Progenitor cell of endocrine pancreas (in vitro differentiated cells): ENCODE measurements around the gene THRB. TPM values are rescaled to one million over a fixed set of nuclear protein-coding genes. Genes with fewer than 3 reads are reported as not detected.

ENCODE experiments used
- DNase-seq: peaks from one replicate; pipeline ENCODE4 v3.0.0; 2021; ENCODE audit warnings: low spot score; ENCODE audit not compliant: unreplicated experiment
- H3K27ac Mint-ChIP-seq: 2 replicates; pipeline ENCODE4 v1.8.0; 2021; ENCODE audit warnings: mild to moderate bottlenecking, moderate library complexity, mixed read lengths
- H3K27me3 Mint-ChIP-seq: 2 replicates; pipeline ENCODE4 v1.8.0; 2021; ENCODE audit warnings: mixed read lengths
- H3K36me3 Mint-ChIP-seq: 2 replicates; pipeline ENCODE4 v1.8.0; 2022; ENCODE audit warnings: mixed read lengths; ENCODE audit not compliant: insufficient read depth
- H3K4me1 Mint-ChIP-seq: 2 replicates; pipeline ENCODE4 v1.8.0; 2021; ENCODE audit warnings: low read depth, mixed read lengths
- H3K4me3 Mint-ChIP-seq: 2 replicates; pipeline ENCODE4 v1.8.0; 2021; ENCODE audit warnings: low read depth, mild to moderate bottlenecking, moderate library complexity, mixed read lengths
- H3K9me3 Mint-ChIP-seq: 2 replicates; pipeline ENCODE4 v1.8.0; 2021; ENCODE audit warnings: low read depth, mixed read lengths
- total RNA-seq: library from RNA; stranded (reverse); gene quantifications from 2 replicates; pipeline ENCODE4 v1.2.1, GENCODE V29; 2021
- TF ChIP-seq, protein P1 (sequence below): fragments of 200-600 bp; sonication (generic); IDR thresholded peaks from one replicate; pipeline ENCODE4 v1.5.0; 2021; ENCODE audit warnings: antibody characterized with exemption, mild to moderate bottlenecking; ENCODE audit not compliant: unreplicated experiment

The THRB gene
- total RNA-seq, 1 donor from 2014 or later, result 19.7 TPM

DNA sequence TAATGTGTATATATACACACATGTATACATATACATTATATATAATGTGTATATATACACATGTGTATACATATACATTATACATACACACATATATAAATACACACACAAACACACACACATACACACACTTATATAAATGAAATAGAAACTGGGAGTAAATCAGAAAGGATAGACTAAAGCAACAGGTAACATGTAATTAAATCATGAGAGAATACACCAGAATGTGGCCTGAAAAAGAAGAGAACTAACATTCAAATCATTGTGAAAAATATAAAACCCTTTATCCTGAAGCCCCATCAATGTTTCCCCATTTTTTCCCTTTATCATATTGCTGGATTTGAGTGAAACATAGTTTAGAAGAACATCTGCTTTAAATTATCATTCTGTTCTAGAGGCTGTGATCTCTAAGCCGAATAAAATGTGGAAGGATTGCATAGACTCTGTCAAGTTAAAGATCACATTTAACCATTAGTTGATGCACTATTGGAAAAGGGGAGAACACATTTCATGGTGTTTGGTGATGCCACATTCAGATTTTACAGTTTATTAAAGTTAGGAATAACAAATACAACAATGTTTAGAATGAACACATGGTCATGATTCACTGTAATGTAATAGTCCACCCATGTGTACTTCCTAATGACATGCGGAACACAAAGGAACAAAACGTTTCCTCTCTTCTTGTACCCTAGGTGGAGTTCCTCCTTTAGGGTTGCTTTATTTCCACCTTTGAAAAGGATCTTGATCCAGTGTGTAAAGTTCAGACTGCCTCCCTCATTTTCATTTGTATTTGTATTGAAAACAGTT is 12.5 kb upstream of the THRB start:
- DNase-seq, result no peak
- Mint-ChIP-seq H3K4me3 (no peak overlapping the region), H3K27me3 (no peaks in the 10 kb centered on the region), H3K9me3 (peaks cover 4% of the 10 kb centered on the region), H3K27ac (no peak overlapping the region), H3K4me1 (peaks cover 20% of the 10 kb centered on the region), H3K36me3 (peaks cover 2% of the 10 kb centered on the region)
- TF ChIP-seq, protein P1, sequence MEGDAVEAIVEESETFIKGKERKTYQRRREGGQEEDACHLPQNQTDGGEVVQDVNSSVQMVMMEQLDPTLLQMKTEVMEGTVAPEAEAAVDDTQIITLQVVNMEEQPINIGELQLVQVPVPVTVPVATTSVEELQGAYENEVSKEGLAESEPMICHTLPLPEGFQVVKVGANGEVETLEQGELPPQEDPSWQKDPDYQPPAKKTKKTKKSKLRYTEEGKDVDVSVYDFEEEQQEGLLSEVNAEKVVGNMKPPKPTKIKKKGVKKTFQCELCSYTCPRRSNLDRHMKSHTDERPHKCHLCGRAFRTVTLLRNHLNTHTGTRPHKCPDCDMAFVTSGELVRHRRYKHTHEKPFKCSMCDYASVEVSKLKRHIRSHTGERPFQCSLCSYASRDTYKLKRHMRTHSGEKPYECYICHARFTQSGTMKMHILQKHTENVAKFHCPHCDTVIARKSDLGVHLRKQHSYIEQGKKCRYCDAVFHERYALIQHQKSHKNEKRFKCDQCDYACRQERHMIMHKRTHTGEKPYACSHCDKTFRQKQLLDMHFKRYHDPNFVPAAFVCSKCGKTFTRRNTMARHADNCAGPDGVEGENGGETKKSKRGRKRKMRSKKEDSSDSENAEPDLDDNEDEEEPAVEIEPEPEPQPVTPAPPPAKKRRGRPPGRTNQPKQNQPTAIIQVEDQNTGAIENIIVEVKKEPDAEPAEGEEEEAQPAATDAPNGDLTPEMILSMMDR, result no peak

DNA sequence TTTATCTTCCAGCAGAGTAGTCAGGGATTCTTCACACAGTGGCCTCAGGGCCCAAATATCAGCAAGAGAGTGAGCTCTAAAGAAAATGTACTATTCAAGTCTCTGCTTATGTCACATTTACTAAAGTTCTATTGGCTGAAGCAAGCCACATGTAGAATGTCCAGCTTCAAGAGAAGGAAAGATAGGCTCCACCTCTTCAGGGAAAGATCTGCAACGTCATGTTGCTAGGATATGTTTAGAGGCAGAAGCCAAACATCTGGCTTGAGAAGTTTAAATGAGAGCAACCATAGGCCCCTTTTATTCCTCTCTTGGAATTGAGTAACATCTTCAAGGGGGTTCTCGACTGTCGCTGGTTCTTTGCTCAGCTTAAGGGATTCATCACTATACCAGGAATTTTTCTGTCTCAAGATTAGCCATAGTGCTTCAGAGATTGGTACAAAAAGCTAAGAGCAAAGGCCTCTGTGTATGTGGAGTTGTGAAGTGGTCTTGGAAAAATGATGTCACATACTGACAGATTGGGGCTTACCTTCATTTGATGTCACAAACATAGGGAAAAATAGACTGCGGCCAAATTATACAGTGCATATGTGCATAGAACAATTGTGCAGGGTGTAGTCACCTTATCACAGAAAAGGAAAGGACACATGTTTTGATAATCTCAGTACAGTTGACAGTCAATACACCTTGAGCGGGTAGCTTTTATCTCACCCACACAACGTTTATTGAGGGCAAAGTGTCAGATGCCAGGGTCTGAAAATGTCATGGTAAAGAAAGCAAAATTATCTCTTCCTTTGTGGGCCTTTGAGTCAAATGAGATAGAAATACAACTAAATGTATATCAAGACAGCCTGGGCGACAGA is 11.3 kb upstream of the THRB start:
- H3K9me3 Mint-ChIP-seq, result peaks cover 2% of the 10 kb centered on the region
- H3K36me3 Mint-ChIP-seq, result peaks cover 1% of the 10 kb centered on the region
- peaks cover 20% of the 10 kb centered on the region for H3K4me1 Mint-ChIP-seq
- TF ChIP-seq, protein P1, result no peak
- no peak for DNase-seq
- H3K27me3 Mint-ChIP-seq, result no peaks in the 10 kb centered on the region
- H3K27ac Mint-ChIP-seq, result no peak overlapping the region
- no peak overlapping the region for H3K4me3 Mint-ChIP-seq

DNA sequence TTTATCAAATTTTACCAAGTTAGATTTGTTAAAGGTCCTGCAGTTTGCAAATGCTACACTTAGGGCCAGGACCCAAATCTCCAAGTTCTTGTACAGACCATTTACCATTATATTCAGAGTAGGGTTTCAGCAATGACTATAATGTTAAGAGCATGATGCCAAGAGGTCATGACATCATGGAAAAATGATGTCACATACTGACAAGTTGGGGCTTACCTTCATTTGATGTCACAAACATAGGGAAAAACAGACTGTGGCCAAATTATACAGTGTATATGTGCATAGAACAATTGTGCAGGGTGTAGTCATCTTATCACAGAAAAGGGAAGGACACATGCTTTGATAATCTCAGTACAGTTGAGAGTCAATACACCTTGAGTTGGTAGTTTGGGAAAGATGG is 10.1 kb upstream of the THRB start:
- no peaks in the 10 kb centered on the region for H3K27me3 Mint-ChIP-seq
- no peak for DNase-seq
- H3K4me1 Mint-ChIP-seq, result peaks cover 18% of the 10 kb centered on the region
- no peak overlapping the region for H3K27ac Mint-ChIP-seq
- H3K4me3 Mint-ChIP-seq, result no peak overlapping the region
- no peaks in the 10 kb centered on the region for H3K36me3 Mint-ChIP-seq
- TF ChIP-seq, protein P1, result no peak
- H3K9me3 Mint-ChIP-seq, result no peaks in the 10 kb centered on the region

DNA sequence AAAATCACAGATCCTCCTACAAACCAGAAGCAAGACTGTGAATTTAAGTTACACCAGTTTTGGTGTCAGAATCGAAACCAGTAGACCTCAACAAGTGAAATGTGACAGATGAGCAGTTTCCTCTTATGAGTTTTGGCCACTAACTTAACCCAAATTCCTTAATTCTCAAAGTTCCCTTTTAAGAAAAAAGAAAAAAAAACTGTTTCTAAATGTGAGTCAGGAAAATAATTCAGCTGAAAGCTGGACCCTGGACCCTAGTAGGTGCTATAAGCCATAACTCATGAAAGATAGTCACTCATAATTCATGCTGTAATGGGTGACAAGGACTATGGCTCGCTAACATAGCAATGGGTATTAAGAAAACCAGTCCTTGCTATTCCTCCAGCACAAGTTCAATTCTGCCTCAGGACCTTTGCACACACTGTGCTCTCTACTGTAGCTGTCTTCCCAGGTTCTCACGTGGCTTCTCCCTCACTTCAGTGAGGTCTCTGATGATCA is 9.0 kb upstream of the THRB start:
- peaks cover 13% of the 10 kb centered on the region for H3K4me1 Mint-ChIP-seq
- H3K27ac Mint-ChIP-seq, result no peak overlapping the region
- DNase-seq, result no peak
- H3K36me3 Mint-ChIP-seq, result no peaks in the 10 kb centered on the region
- no peak overlapping the region for H3K4me3 Mint-ChIP-seq
- H3K9me3 Mint-ChIP-seq, result no peaks in the 10 kb centered on the region
- TF ChIP-seq, protein P1, result no peak
- H3K27me3 Mint-ChIP-seq, result no peaks in the 10 kb centered on the region

DNA sequence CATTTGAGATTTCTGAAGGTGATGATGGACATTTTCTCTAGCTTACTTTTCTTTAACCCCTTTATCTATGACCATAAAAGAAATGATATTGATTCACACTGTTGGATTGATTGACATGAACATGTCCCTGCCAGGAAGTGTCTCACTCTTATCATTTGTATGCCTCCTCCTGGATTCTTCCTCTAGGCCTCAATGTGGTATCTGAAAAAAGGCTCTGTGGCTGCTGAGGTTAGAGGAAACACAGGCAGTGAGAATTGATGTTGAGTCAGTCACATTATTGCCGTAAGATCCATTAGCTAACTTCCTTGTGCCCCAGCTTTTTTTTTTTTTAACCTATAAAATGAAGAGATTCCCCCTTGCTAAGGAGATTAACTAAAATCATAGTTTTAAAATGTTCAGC is 8.0 kb upstream of the THRB start:
- no peaks in the 10 kb centered on the region for H3K9me3 Mint-ChIP-seq

More for the DNA sequence above, 8.0 kb upstream of the THRB start:
- TF ChIP-seq, protein P1, result no peak
- Mint-ChIP-seq H3K4me3 (no peak overlapping the region), H3K4me1 (peaks cover 7% of the 10 kb centered on the region), H3K36me3 (no peaks in the 10 kb centered on the region), H3K27ac (no peak overlapping the region), H3K27me3 (peaks cover 3% of the 10 kb centered on the region)
- no peak for DNase-seq
